SK-N-SH treated with all-trans-retinoic acid at 6 μM for 48 hours (cell line): ENCODE measurements around the gene SOX21.

Source experiments
- OSR1 ChIP-seq: fragments of 250-450 bp; sonication (Bioruptor Pico); IDR thresholded peaks from 2 replicates; pipeline ENCODE4 v1.8.0; 2022; ENCODE audit warnings: moderate library complexity, mild to moderate bottlenecking, inconsistent platforms
- RARB ChIP-seq: fragments of 250-450 bp; sonication (Bioruptor Pico); IDR thresholded peaks from 2 replicates; pipeline ENCODE4 v1.8.0; 2021; ENCODE audit warnings: mild to moderate bottlenecking, moderate library complexity
- ZC3H10 ChIP-seq: fragments of 250-450 bp; sonication (Bioruptor Pico); IDR thresholded peaks from 2 replicates; pipeline ENCODE4 v1.5.1; 2021; ENCODE audit warnings: mild to moderate bottlenecking, moderate library complexity
- ZNF70 ChIP-seq: fragments of 450-650 bp; formaldehyde crosslinking; IDR thresholded peaks from 2 replicates; pipeline ENCODE4 v1.5.0; 2020; ENCODE audit warnings: mild to moderate bottlenecking, moderate library complexity
- TF ChIP-seq, protein P1 (sequence below): fragments of 250-450 bp; sonication (Bioruptor Pico); IDR thresholded peaks from 2 replicates; pipeline ENCODE4 v1.8.0; 2020; ENCODE audit warnings: mild to moderate bottlenecking, moderate library complexity, borderline replicate concordance
- TF ChIP-seq, protein P2 (sequence below): fragments of 250-450 bp; sonication (Bioruptor Pico); IDR thresholded peaks from 2 replicates; pipeline ENCODE4 v1.5.1; 2020; ENCODE audit warnings: low read depth, mild to moderate bottlenecking, moderate library complexity

DNA sequence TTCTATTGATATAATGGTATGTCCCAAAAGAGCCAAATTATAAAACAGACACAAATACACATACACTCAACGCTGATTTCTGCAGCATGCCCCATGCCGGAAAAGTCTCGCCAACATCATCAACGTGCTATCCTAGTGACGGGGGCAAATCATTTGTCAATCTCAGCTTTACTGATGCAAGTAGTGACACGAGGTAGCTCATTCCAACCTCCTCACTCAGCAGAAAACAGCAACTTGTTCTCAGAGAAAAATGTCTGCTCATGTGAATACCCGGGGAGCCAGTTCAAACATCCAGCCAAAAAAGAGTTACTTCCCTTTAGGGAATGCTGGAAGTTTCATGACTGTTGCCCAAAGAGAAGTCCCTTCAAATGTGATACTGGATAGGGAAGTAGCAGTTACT is 46.3 kb downstream of the SOX21 start:
- TF ChIP-seq ZC3H10 (CRISPR knock-in tag) (no peak), ZNF70 (CRISPR knock-in tag) (no peak), RARB (CRISPR knock-in tag) (no peak), OSR1 (no peak)
- TF ChIP-seq, protein P1, sequence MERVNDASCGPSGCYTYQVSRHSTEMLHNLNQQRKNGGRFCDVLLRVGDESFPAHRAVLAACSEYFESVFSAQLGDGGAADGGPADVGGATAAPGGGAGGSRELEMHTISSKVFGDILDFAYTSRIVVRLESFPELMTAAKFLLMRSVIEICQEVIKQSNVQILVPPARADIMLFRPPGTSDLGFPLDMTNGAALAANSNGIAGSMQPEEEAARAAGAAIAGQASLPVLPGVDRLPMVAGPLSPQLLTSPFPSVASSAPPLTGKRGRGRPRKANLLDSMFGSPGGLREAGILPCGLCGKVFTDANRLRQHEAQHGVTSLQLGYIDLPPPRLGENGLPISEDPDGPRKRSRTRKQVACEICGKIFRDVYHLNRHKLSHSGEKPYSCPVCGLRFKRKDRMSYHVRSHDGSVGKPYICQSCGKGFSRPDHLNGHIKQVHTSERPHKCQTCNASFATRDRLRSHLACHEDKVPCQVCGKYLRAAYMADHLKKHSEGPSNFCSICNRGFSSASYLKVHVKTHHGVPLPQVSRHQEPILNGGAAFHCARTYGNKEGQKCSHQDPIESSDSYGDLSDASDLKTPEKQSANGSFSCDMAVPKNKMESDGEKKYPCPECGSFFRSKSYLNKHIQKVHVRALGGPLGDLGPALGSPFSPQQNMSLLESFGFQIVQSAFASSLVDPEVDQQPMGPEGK (CRISPR knock-in tag), result no peak
- TF ChIP-seq, protein P2, sequence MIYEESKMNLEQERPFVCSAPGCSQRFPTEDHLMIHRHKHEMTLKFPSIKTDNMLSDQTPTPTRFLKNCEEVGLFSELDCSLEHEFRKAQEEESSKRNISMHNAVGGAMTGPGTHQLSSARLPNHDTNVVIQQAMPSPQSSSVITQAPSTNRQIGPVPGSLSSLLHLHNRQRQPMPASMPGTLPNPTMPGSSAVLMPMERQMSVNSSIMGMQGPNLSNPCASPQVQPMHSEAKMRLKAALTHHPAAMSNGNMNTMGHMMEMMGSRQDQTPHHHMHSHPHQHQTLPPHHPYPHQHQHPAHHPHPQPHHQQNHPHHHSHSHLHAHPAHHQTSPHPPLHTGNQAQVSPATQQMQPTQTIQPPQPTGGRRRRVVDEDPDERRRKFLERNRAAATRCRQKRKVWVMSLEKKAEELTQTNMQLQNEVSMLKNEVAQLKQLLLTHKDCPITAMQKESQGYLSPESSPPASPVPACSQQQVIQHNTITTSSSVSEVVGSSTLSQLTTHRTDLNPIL (CRISPR knock-in tag), result no peak
